ENCODE results near the gene CT45A6. TPM values are rescaled to one million over a fixed set of nuclear protein-coding genes. Genes with fewer than 3 reads are reported as not detected.
"Not testable (repeated sequence)": the region's sequence is repeated elsewhere in the genome, so short reads cannot be mapped to it uniquely, and the experiment has no call there.

Gene CT45A6
- total RNA-seq (2013), result not detected
- polyA plus RNA-seq (not detected), polyA minus RNA-seq (not detected in 2 replicates), total RNA-seq (0 reads per million in 11 experiments)

DNA sequence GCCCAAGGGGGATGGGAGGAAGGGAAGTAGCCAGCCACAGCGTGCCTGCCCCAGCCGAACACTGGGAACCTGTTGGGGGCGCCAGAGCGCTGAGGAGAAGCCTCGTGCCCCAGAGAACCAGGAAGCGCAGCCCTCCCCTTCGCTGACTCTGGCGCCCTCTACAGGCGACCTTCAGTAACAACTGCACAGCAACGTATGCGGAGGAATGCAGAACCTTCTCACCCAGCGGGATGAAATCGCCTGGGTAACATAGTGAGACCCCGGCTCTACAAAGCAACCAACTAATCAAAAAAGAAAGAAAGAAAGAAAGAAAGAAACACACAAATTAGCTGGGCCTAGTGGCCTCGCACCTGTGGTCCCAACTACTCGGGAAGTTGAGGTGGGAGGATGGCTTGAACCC, at the start of gene CT45A6:
CT45A6 (minus strand) TSS at position 101 of the 400 bp plus-strand sequence. CDS start 3,794 bp downstream, outside the sequence.
- H3K27me3 ChIP-seq (ENCODE audit: control insufficient read depth in 2 of 2, insufficient read depth in 2 of 2, low read length in 2 of 2); H3K36me3 ChIP-seq (replicated peaks in 1 of 2; ENCODE audit: control insufficient read depth in 1 of 2, insufficient read depth in 2 of 2, low read length in 2 of 2); H3K4me3 Mint-ChIP-seq; H3K27ac ChIP-seq (ENCODE audit: low read depth in 1 of 2, low read length in 2 of 2); H3K4me3 ChIP-seq (replicated peaks in 1 of 3; ENCODE audit: low read depth in 2 of 3, low read length in 3 of 3); DNase-seq; H2AFZ ChIP-seq (ENCODE audit: insufficient read depth, low read depth, low read length, poor library complexity, severe bottlenecking); H3K36me3 Mint-ChIP-seq; H3K9me3 Mint-ChIP-seq; H3K4me1 ChIP-seq (ENCODE audit: control insufficient read depth in 1 of 2, insufficient read depth in 2 of 2, low read length in 2 of 2); H3K79me2 ChIP-seq (ENCODE audit: insufficient read depth, low read length); H3K9ac ChIP-seq (ENCODE audit: insufficient read depth, low read length, poor library complexity, severe bottlenecking); H4K20me1 ChIP-seq (ENCODE audit: insufficient read depth, low read length); H3K4me1 Mint-ChIP-seq; H3K27me3 Mint-ChIP-seq (ENCODE audit: low read depth in 3 of 3); H3K27ac Mint-ChIP-seq; intact Hi-C loops (cut with micrococcal nuclease); H3K9me3 ChIP-seq (replicated peaks in 1 of 2; ENCODE audit: control insufficient read depth in 1 of 2, insufficient read depth in 1 of 2, low read length in 2 of 2); H3K4me2 ChIP-seq (replicated peaks; ENCODE audit: extremely low read depth, low read length, poor library complexity, severe bottlenecking): not testable (repeated sequence)
- WGBS (ENCODE audit: insufficient coverage), result no CpG with 5 or more reads among the region's 16 CpGs

DNA sequence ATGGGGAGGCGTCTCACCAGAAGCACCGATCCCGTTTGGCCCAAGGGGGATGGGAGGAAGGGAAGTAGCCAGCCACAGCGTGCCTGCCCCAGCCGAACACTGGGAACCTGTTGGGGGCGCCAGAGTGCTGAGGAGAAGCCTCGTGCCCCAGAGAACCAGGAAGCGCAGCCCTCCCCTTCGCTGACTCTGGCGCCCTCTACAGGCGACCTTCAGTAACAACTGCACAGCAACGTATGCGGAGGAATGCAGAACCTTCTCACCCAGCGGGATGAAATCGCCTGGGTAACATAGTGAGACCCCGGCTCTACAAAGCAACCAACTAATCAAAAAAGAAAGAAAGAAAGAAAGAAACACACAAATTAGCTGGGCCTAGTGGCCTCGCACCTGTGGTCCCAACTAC, 34.6 kb upstream of the CT45A6 start, which contains the start of gene CT45A7:
CT45A7 (minus strand) TSS at position 101 of the 400 bp plus-strand sequence. CDS start 3,747 bp downstream, outside the sequence.
- WGBS (ENCODE audit: insufficient coverage), result no CpG with 5 or more reads among the region's 17 CpGs

DNA sequence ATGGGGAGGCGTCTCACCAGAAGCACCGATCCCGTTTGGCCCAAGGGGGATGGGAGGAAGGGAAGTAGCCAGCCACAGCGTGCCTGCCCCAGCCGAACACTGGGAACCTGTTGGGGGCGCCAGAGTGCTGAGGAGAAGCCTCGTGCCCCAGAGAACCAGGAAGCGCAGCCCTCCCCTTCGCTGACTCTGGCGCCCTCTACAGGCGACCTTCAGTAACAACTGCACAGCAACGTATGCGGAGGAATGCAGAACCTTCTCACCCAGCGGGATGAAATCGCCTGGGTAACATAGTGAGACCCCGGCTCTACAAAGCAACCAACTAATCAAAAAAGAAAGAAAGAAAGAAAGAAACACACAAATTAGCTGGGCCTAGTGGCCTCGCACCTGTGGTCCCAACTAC, 17.3 kb upstream of the CT45A6 start, which contains the start of gene CT45A2:
CT45A2 (minus strand) TSS at position 101 of the 400 bp plus-strand sequence. CDS start 3,747 bp downstream, outside the sequence.
- H3K27me3 ChIP-seq (ENCODE audit: control insufficient read depth in 2 of 2, insufficient read depth in 2 of 2, low read length in 2 of 2); H3K27ac ChIP-seq (ENCODE audit: low read depth in 1 of 2, low read length in 2 of 2); H3K4me1 ChIP-seq (ENCODE audit: control insufficient read depth in 1 of 2, insufficient read depth in 2 of 2, low read length in 2 of 2); H3K4me3 ChIP-seq (replicated peaks in 1 of 3; ENCODE audit: low read depth in 2 of 3, low read length in 3 of 3); H3K4me1 Mint-ChIP-seq; H4K20me1 ChIP-seq (ENCODE audit: insufficient read depth, low read length); intact Hi-C loops (cut with micrococcal nuclease); H3K4me2 ChIP-seq (replicated peaks; ENCODE audit: extremely low read depth, low read length, poor library complexity, severe bottlenecking); H2AFZ ChIP-seq (ENCODE audit: insufficient read depth, low read depth, low read length, poor library complexity, severe bottlenecking); H3K27ac Mint-ChIP-seq; H3K9ac ChIP-seq (ENCODE audit: insufficient read depth, low read length, poor library complexity, severe bottlenecking); H3K79me2 ChIP-seq (ENCODE audit: insufficient read depth, low read length); DNase-seq; H3K27me3 Mint-ChIP-seq (ENCODE audit: low read depth in 3 of 3); H3K4me3 Mint-ChIP-seq; H3K9me3 ChIP-seq (replicated peaks in 1 of 2; ENCODE audit: control insufficient read depth in 1 of 2, insufficient read depth in 1 of 2, low read length in 2 of 2); H3K36me3 ChIP-seq (replicated peaks in 1 of 2; ENCODE audit: control insufficient read depth in 1 of 2, insufficient read depth in 2 of 2, low read length in 2 of 2); H3K36me3 Mint-ChIP-seq; H3K9me3 Mint-ChIP-seq: not testable (repeated sequence)
- no CpG with 5 or more reads among the region's 17 CpGs for WGBS (ENCODE audit: insufficient coverage)

More for the DNA sequence above, 34.6 kb upstream of the CT45A6 start, which contains the start of gene CT45A7:
- H3K36me3 ChIP-seq (replicated peaks in 1 of 2; ENCODE audit: control insufficient read depth in 1 of 2, insufficient read depth in 2 of 2, low read length in 2 of 2); H3K27ac ChIP-seq (ENCODE audit: low read depth in 1 of 2, low read length in 2 of 2); H3K4me1 Mint-ChIP-seq; intact Hi-C loops (cut with micrococcal nuclease); H3K27ac Mint-ChIP-seq; H3K9ac ChIP-seq (ENCODE audit: insufficient read depth, low read length, poor library complexity, severe bottlenecking); DNase-seq; H3K4me2 ChIP-seq (replicated peaks; ENCODE audit: extremely low read depth, low read length, poor library complexity, severe bottlenecking); H3K9me3 Mint-ChIP-seq; H3K27me3 ChIP-seq (ENCODE audit: control insufficient read depth in 2 of 2, insufficient read depth in 2 of 2, low read length in 2 of 2); H3K27me3 Mint-ChIP-seq (ENCODE audit: low read depth in 3 of 3); H4K20me1 ChIP-seq (ENCODE audit: insufficient read depth, low read length); H2AFZ ChIP-seq (ENCODE audit: insufficient read depth, low read depth, low read length, poor library complexity, severe bottlenecking); H3K79me2 ChIP-seq (ENCODE audit: insufficient read depth, low read length); H3K4me1 ChIP-seq (ENCODE audit: control insufficient read depth in 1 of 2, insufficient read depth in 2 of 2, low read length in 2 of 2); H3K4me3 ChIP-seq (replicated peaks in 1 of 3; ENCODE audit: low read depth in 2 of 3, low read length in 3 of 3); H3K4me3 Mint-ChIP-seq; H3K9me3 ChIP-seq (replicated peaks in 1 of 2; ENCODE audit: control insufficient read depth in 1 of 2, insufficient read depth in 1 of 2, low read length in 2 of 2); H3K36me3 Mint-ChIP-seq: not testable (repeated sequence)

GRCh38 chrX:135785403-135785802, 17.2 kb downstream of the CT45A6 start, which contains the start of gene CT45A5:
Gene CT45A5, minus strand, starts transcription at chrX:135785503. Its CDS starts 3,774 bp downstream, at chrX:135781729.
- no CpG with 5 or more reads among the region's 16 CpGs for WGBS (ENCODE audit: insufficient coverage)
- H3K9me3 Mint-ChIP-seq; H4K20me1 ChIP-seq (ENCODE audit: insufficient read depth, low read length); H3K4me3 Mint-ChIP-seq; H3K4me2 ChIP-seq (replicated peaks; ENCODE audit: extremely low read depth, low read length, poor library complexity, severe bottlenecking); H3K4me1 Mint-ChIP-seq; H3K9ac ChIP-seq (ENCODE audit: insufficient read depth, low read length, poor library complexity, severe bottlenecking); H3K27ac Mint-ChIP-seq; H3K79me2 ChIP-seq (ENCODE audit: insufficient read depth, low read length); H3K4me1 ChIP-seq (ENCODE audit: control insufficient read depth in 1 of 2, insufficient read depth in 2 of 2, low read length in 2 of 2); intact Hi-C loops (cut with micrococcal nuclease); H3K4me3 ChIP-seq (replicated peaks in 1 of 3; ENCODE audit: low read depth in 2 of 3, low read length in 3 of 3); H3K36me3 ChIP-seq (replicated peaks in 1 of 2; ENCODE audit: control insufficient read depth in 1 of 2, insufficient read depth in 2 of 2, low read length in 2 of 2); H3K27ac ChIP-seq (ENCODE audit: low read depth in 1 of 2, low read length in 2 of 2); H3K27me3 Mint-ChIP-seq (ENCODE audit: low read depth in 3 of 3); DNase-seq; H2AFZ ChIP-seq (ENCODE audit: insufficient read depth, low read depth, low read length, poor library complexity, severe bottlenecking); H3K36me3 Mint-ChIP-seq; H3K27me3 ChIP-seq (ENCODE audit: control insufficient read depth in 2 of 2, insufficient read depth in 2 of 2, low read length in 2 of 2); H3K9me3 ChIP-seq (replicated peaks in 1 of 2; ENCODE audit: control insufficient read depth in 1 of 2, insufficient read depth in 1 of 2, low read length in 2 of 2): not testable (repeated sequence)

Data from CD14-positive monocyte (primary cell).